GM23338 (cell line): Measurements from ENCODE around the gene CMIP. TPM values are rescaled to one million over a fixed set of nuclear protein-coding genes. Genes with fewer than 3 reads are reported as not detected.

Experiments
- ATAC-seq: fragments of 200-7000 bp; cut with Tn5 transposase; 3 replicates; pipeline ENCODE4 v1.9.1; 2020
- DNase-seq: peaks from one replicate; pipeline ENCODE4 v3.0.0-alpha.2; 2015; ENCODE audit warnings: low spot score
- H2AFZ ChIP-seq: fragments of 200-600 bp; sonication (generic); 2 replicates; pipeline ENCODE4 v1.8.0; 2016; ENCODE audit warnings: antibody characterized with exemption, mild to moderate bottlenecking, moderate library complexity
- H3F3A ChIP-seq: fragments of 200-600 bp; sonication (generic); replicated peaks from 2 replicates; pipeline ENCODE4 v1.8.0; 2017; ENCODE audit warnings: antibody characterized with exemption, mixed run types, low read depth
- H3K27ac ChIP-seq: fragments of 200-600 bp; sonication (generic); 2 replicates; pipeline ENCODE4 v1.6.1; 2016; ENCODE audit warnings: low read depth
- H3K27me3 ChIP-seq: fragments of 200-600 bp; sonication (generic); 2 replicates; pipeline ENCODE4 v1.8.0; 2016; ENCODE audit warnings: mild to moderate bottlenecking, mixed run types, moderate library complexity; ENCODE audit not compliant: insufficient read depth
- H3K36me3 ChIP-seq: fragments of 200-600 bp; sonication (generic); 2 replicates; pipeline ENCODE4 v1.8.0; 2016; ENCODE audit warnings: mild to moderate bottlenecking; ENCODE audit not compliant: insufficient read depth
- H3K4me1 ChIP-seq: fragments of 200-600 bp; sonication (generic); 2 replicates; pipeline ENCODE4 v1.8.0; 2016; ENCODE audit warnings: mild to moderate bottlenecking, moderate library complexity; ENCODE audit not compliant: insufficient read depth
- H3K4me2 ChIP-seq: fragments of 200-600 bp; sonication (generic); 2 replicates; pipeline ENCODE4 v1.7.1; 2017; ENCODE audit warnings: mixed run types
- H3K4me3 ChIP-seq: fragments of 200-600 bp; sonication (generic); 2 replicates; pipeline ENCODE4 v1.6.1; 2016; ENCODE audit warnings: mixed run types
- H3K79me2 ChIP-seq: fragments of 200-600 bp; sonication (generic); replicated peaks from 2 replicates; pipeline ENCODE4 v1.8.0; 2017; ENCODE audit warnings: mild to moderate bottlenecking; ENCODE audit not compliant: insufficient read depth
- H3K9me2 ChIP-seq: fragments of 200-600 bp; sonication (generic); 2 replicates; pipeline ENCODE4 v1.8.0; 2017; ENCODE audit not compliant: insufficient read depth
- H4K20me1 ChIP-seq: fragments of 200-600 bp; sonication (generic); replicated peaks from 2 replicates; pipeline ENCODE4 v1.8.0; 2017; ENCODE audit warnings: mild to moderate bottlenecking; ENCODE audit not compliant: insufficient read depth
- H3K27ac Mint-ChIP-seq: 2 replicates; pipeline ENCODE4 v1.8.0; 2020; ENCODE audit warnings: inconsistent platforms, mild to moderate bottlenecking, moderate library complexity, mixed read lengths
- H3K27me3 Mint-ChIP-seq: 3 replicates; pipeline ENCODE4 v1.8.0; 2022; ENCODE audit warnings: low read depth, mild to moderate bottlenecking, moderate library complexity, mixed read lengths, inconsistent platforms; ENCODE audit not compliant: insufficient read depth, poor library complexity
- H3K36me3 Mint-ChIP-seq: 3 replicates; pipeline ENCODE4 v1.8.0; 2021; ENCODE audit warnings: low read depth, mild to moderate bottlenecking, inconsistent platforms, moderate library complexity, mixed read lengths
- H3K4me1 Mint-ChIP-seq: 3 replicates; pipeline ENCODE4 v1.8.0; 2020; ENCODE audit warnings: mild to moderate bottlenecking, inconsistent platforms, mixed read lengths
- H3K4me3 Mint-ChIP-seq: 3 replicates; pipeline ENCODE4 v1.8.0; 2021; ENCODE audit warnings: moderate library complexity, mild to moderate bottlenecking, inconsistent platforms, mixed read lengths
- H3K9me3 Mint-ChIP-seq: 3 replicates; pipeline ENCODE4 v1.8.0; 2020; ENCODE audit warnings: moderate library complexity, mild to moderate bottlenecking, inconsistent platforms, mixed read lengths
- POLR2AphosphoS5 ChIP-seq: IDR thresholded peaks from 2 replicates; pipeline ENCODE4 v1.6.1; 2016; ENCODE audit warnings: antibody characterized with exemption, low read depth
- REST ChIP-seq: IDR thresholded peaks from one replicate; pipeline ENCODE4 v1.6.1; 2018; ENCODE audit warnings: antibody characterized with exemption; ENCODE audit not compliant: unreplicated experiment
- ZNF114 ChIP-seq: fragments of 250-450 bp; sonication (Bioruptor Pico); IDR thresholded peaks from 2 replicates; pipeline ENCODE4 v1.5.0; 2020; ENCODE audit warnings: mild to moderate bottlenecking, moderate library complexity
- ZNF331 ChIP-seq: fragments of 250-450 bp; sonication (Bioruptor Pico); IDR thresholded peaks from 2 replicates; pipeline ENCODE4 v1.5.0; 2020; ENCODE audit warnings: low read depth, mild to moderate bottlenecking, moderate library complexity
- polyA plus RNA-seq: library from polyadenylated mRNA; unstranded; fragments of >200 nt; fragmentation: Nextera tagmentation; extraction: Ambion mirVana; gene quantifications from 2 replicates; pipeline ENCODE4 v1.2.1, GENCODE V29; 2016
- total RNA-seq: library from RNA; depleted of rRNA; stranded (reverse); fragments of >200 nt; shearing (Covaris generic); gene quantifications from 2 replicates; pipeline ENCODE4 v1.2.3, GENCODE V29; 2014
- TF ChIP-seq, protein P1 (sequence below): fragments of 250-450 bp; sonication (Bioruptor Pico); IDR thresholded peaks from 2 replicates; pipeline ENCODE4 v1.5.0; 2020; ENCODE audit warnings: mild to moderate bottlenecking, moderate library complexity

CMIP gene
- total and polyA plus RNA-seq, 2 experiments from 2014 or later = 9.5 to 62.3 TPM

DNA sequence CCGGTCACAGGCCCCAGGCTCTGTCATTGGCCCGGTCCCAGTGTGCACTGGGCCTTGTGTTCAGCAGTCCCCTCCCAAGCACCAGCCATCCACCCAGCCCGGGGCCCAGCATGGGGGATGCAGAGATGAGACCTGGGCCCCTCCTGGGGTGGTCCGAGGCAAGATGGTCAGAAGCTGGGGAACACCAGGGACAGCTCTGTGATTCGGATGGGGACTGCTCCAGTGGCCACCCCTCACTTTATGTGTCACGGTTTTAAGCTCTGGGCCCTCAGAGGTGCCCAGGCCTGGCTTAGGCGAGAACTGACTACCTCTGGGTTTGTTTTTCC is 242.5 kb downstream of the CMIP start:
- no peak overlapping the region for H2AFZ ChIP-seq
- peaks cover 6% of the 10 kb centered on the region for H3K27me3 Mint-ChIP-seq
- DNase-seq = no peak
- peaks cover 15% of the 10 kb centered on the region for H3K4me1 Mint-ChIP-seq
- H3K36me3 ChIP-seq = no peaks in the 10 kb centered on the region
- H3K9me2 ChIP-seq = no peaks in the 10 kb centered on the region
- no peaks in the 10 kb centered on the region; the same call in 1 of the 2 replicates for H4K20me1 ChIP-seq
- no peak overlapping the region for H3K4me2 ChIP-seq
- TF ChIP-seq POLR2AphosphoS5 = no peak
- no peak for TF ChIP-seq REST
- TF ChIP-seq, protein P1, sequence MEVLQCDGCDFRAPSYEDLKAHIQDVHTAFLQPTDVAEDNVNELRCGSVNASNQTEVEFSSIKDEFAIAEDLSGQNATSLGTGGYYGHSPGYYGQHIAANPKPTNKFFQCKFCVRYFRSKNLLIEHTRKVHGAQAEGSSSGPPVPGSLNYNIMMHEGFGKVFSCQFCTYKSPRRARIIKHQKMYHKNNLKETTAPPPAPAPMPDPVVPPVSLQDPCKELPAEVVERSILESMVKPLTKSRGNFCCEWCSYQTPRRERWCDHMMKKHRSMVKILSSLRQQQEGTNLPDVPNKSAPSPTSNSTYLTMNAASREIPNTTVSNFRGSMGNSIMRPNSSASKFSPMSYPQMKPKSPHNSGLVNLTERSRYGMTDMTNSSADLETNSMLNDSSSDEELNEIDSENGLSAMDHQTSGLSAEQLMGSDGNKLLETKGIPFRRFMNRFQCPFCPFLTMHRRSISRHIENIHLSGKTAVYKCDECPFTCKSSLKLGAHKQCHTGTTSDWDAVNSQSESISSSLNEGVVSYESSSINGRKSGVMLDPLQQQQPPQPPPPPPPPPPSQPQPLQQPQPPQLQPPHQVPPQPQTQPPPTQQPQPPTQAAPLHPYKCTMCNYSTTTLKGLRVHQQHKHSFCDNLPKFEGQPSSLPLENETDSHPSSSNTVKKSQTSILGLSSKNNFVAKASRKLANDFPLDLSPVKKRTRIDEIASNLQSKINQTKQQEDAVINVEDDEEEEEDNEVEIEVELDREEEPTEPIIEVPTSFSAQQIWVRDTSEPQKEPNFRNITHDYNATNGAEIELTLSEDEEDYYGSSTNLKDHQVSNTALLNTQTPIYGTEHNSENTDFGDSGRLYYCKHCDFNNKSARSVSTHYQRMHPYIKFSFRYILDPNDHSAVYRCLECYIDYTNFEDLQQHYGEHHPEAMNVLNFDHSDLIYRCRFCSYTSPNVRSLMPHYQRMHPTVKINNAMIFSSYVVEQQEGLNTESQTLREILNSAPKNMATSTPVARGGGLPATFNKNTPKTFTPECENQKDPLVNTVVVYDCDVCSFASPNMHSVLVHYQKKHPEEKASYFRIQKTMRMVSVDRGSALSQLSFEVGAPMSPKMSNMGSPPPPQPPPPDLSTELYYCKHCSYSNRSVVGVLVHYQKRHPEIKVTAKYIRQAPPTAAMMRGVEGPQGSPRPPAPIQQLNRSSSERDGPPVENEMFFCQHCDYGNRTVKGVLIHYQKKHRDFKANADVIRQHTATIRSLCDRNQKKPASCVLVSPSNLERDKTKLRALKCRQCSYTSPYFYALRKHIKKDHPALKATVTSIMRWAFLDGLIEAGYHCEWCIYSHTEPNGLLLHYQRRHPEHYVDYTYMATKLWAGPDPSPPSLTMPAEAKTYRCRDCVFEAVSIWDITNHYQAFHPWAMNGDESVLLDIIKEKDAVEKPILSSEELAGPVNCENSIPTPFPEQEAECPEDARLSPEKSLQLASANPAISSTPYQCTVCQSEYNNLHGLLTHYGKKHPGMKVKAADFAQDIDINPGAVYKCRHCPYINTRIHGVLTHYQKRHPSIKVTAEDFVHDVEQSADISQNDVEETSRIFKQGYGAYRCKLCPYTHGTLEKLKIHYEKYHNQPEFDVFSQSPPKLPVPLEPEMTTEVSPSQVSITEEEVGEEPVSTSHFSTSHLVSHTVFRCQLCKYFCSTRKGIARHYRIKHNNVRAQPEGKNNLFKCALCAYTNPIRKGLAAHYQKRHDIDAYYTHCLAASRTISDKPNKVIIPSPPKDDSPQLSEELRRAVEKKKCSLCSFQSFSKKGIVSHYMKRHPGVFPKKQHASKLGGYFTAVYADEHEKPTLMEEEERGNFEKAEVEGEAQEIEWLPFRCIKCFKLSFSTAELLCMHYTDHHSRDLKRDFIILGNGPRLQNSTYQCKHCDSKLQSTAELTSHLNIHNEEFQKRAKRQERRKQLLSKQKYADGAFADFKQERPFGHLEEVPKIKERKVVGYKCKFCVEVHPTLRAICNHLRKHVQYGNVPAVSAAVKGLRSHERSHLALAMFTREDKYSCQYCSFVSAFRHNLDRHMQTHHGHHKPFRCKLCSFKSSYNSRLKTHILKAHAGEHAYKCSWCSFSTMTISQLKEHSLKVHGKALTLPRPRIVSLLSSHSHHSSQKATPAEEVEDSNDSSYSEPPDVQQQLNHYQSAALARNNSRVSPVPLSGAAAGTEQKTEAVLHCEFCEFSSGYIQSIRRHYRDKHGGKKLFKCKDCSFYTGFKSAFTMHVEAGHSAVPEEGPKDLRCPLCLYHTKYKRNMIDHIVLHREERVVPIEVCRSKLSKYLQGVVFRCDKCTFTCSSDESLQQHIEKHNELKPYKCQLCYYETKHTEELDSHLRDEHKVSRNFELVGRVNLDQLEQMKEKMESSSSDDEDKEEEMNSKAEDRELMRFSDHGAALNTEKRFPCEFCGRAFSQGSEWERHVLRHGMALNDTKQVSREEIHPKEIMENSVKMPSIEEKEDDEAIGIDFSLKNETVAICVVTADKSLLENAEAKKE (CRISPR knock-in tag) = no peak
- no peak for TF ChIP-seq ZNF331 (CRISPR knock-in tag)
- no peak for TF ChIP-seq ZNF114 (CRISPR knock-in tag)
- no peaks in the 10 kb centered on the region; the same call in none of the 2 replicates for H3K4me1 ChIP-seq
- no peaks in the 10 kb centered on the region for H3K27me3 ChIP-seq
- H3K36me3 Mint-ChIP-seq = peaks cover 7% of the 10 kb centered on the region; the same call in 2 of the 3 replicates
- H3K27ac ChIP-seq = no peak overlapping the region
- no peak overlapping the region for H3K4me3 Mint-ChIP-seq
- peaks cover 15% of the 10 kb centered on the region; the same call in 1 of the 2 replicates for H3K79me2 ChIP-seq
- no peak overlapping the region for H3K27ac Mint-ChIP-seq
- 0 out of 2 replicates have a peak, but pooled peaks cover 2% of the 10 kb centered on the region for H3F3A ChIP-seq
- no peak for ATAC-seq
- H3K4me3 ChIP-seq = no peak overlapping the region
- no peaks in the 10 kb centered on the region for H3K9me3 Mint-ChIP-seq
